Heart left ventricle (tissue), 16 donors: ENCODE measurements around the gene STK26. TPM values are rescaled to one million over a fixed set of nuclear protein-coding genes. Genes with fewer than 3 reads are reported as not detected.

ENCODE experiments used
- ATAC-seq, 4 donors: fragments of 200-7000 bp; cut with Tn5 transposase; one replicate each; pipeline ENCODE4 v1.9.1; 2020 to 2022; ENCODE audit warnings: moderate library complexity in 4 of 4, mild to moderate bottlenecking in 3 of 4, moderate number of reproducible peaks in 1 of 4
- DNase-seq, 5 donors: peaks; one replicate each; pipeline ENCODE4 v3.0.0-alpha.2; 2020
- H3K27ac ChIP-seq, 12 donors: fragments of 200-600 bp; sonication (generic) in 4 of 12; one replicate each; pipeline versions ENCODE4 v1.5.0 to v1.8.0; 2016 to 2022; ENCODE audit warnings: mild to moderate bottlenecking in 2 of 12
- H3K27me3 ChIP-seq, 9 donors: fragments of 200-600 bp; sonication (generic) in 2 of 9; one replicate each; pipeline versions ENCODE4 v1.5.1 to v1.8.0; 2016 to 2022; ENCODE audit warnings: mild to moderate bottlenecking in 3 of 9
- H3K36me3 ChIP-seq, 9 donors: fragments of 200-600 bp; sonication (generic) in 2 of 9; one replicate each; pipeline versions ENCODE4 v1.5.0 to v1.8.0; 2018 to 2022; ENCODE audit warnings: mild to moderate bottlenecking in 2 of 9
- H3K4me1 ChIP-seq, 12 donors: fragments of 200-600 bp; sonication (generic) in 4 of 12; one replicate each; pipeline versions ENCODE4 v1.5.0 to v1.8.0; 2016 to 2022; ENCODE audit warnings: mild to moderate bottlenecking in 3 of 12
- H3K4me3 ChIP-seq, 12 donors: fragments of 200-600 bp; sonication (generic) in 4 of 12; one replicate each; pipeline versions ENCODE4 v1.5.0 to v1.8.0; 2017 to 2022; ENCODE audit warnings: mild to moderate bottlenecking in 9 of 12, moderate library complexity in 4 of 12
- H3K9me3 ChIP-seq, 12 donors: fragments of 200-600 bp; sonication (generic) in 4 of 12; one replicate each; pipeline versions ENCODE4 v1.5.0 to v1.8.0; 2016 to 2022; ENCODE audit warnings: mild to moderate bottlenecking in 1 of 12
- POLR2A ChIP-seq, 2 donors: fragments of 450-650 bp; IDR thresholded peaks; one replicate each; pipeline ENCODE4 v1.6.1; 2017; ENCODE audit warnings: antibody characterized with exemption in 2 of 2, mild to moderate bottlenecking in 2 of 2, moderate library complexity in 2 of 2
- WGBS, 4 donors: extraction: QIAGEN DNeasy Blood & Tissue Kit in 2 of 4; methylation state at CpG; one replicate each; pipeline versions ENCODE4 v1.1.5 to v1.1.7; 2013 to 2018; 5-methylcytosine and 5-hydroxymethylcytosine counted together
- intact Hi-C, 10 donors: fragments of 100-400 bp; cut with DNase I; formaldehyde crosslinking; loops; one replicate each; pipeline versions ENCODE4 v1.11.1 to v1.14.2; 2022
- polyA plus RNA-seq, 2 donors: library from polyadenylated mRNA; stranded (reverse); fragments of 200-250 nt; gene quantifications; one replicate each; pipeline ENCODE4 v1.2.3, GENCODE V29; 2013
- total RNA-seq, 9 donors: library from RNA; depleted of rRNA in 2 of 9; stranded (reverse); fragments of >200 nt in 2 of 9; fragmentation: NEBNext Ultra II Directional in 3 of 9; extraction: Animal tissue kit (Norgen Biotek cat#: 25700) in 3 of 9; gene quantifications; one replicate each; pipeline versions ENCODE4 v1.1.0 to v1.2.4, GENCODE V29; 2016 to 2023
- TF ChIP-seq, protein P1 (sequence below), 12 donors: fragments of 200-600 bp; sonication (generic) in 4 of 12; IDR thresholded peaks; one replicate each; pipeline versions ENCODE4 v1.5.0 to v1.8.0; 2018 to 2022; ENCODE audit warnings: antibody characterized with exemption in 12 of 12, mild to moderate bottlenecking in 5 of 12
- donor health status: ischemic (EF 13 %, LVEDD 7.1; RV severe dilation, severe dysfunction).
- donor health status: healthy with polysubstance abuse.
- donor health status: DM: no; HTN: yes; CAD: no.
- donor health status: DM: no; HTN: no; CAD: no.
- donor health status: ischemic (EF 25% LVEDD 6.9; RV normal size, moderate dysfunction).
- donor health status: ischemic (EF 25% LVEDD 5.7; RV mildly dilated, moderate dysfunction).
- donor health status: healthy.
- donor health status: DM: yes; HTN: yes; CAD: no.
- donor health status: ischemic (EF 35%, LVEDD 5.7; RV mildly dilated, moderate dysfunction).
- donor health status: nonischemic (EF 11% LVEDD 7.7; RV severe dilation, severe dysfunction).
- donor health status: DM: yes; HTN: yes; CAD: no.
- donor health status: PGD.
- donor health status: ischemic (EF 29% LVEDD 5.4; RV normal size, mild dysfunction).
- donor health status: nonischemic (EF 23%, LVEDD 6.1; RV moderate dilation, normal function).

STK26 gene
- total and polyA plus RNA-seq, 11 donors: 0.43 to 4.9 (median 1.1) TPM

DNA sequence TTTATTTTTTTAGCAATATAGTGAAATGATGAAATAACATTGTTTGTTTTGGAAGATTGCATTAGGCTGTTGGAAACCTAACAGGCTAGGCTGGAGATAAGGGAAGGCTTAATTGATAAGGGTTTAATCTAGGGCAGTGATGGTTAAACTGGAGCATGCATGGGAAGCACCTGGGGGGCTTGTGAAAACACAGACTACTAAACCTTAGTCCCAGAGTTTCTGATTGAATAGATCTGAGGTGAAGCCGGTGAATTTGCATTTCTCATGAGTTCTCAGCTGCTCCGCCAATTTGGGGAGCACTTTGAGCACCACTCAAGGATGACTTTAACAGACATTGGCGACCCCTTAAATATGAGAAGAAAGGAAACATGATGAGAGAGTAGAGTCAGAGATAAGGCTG is 11.5 kb downstream of the STK26 start:
- intact Hi-C loops: no loop called here
- ATAC-seq: no peak

DNA sequence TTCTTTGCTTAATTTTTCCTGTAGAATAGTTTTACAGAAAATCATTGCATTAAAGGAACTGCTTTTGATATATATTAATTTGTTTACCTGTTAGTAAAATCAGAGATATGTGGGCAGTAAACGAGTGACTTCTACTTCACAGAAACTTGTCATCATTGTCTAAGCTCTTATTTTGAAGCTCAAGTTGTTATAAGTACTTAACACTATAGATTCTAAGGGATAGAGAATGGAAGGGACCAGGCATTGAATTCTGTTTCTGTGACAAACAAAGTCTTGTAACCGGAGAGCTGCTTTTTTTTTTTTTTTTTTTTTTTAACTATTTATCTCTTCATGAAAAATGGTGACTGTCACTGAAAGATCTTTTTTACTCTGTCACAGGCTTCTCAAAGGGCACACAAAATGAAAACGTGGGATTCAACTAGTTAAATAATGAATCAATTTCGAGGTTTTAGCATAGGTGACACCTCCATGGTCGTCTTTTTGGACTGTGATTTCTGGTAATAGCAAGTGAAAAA is 14.4 kb downstream of the STK26 start:
- intact Hi-C loops: no loop called here
- H3K4me1 ChIP-seq: no peaks in the 10 kb centered on the region
- ATAC-seq: no peak
- H3K27ac ChIP-seq: no peak overlapping the region
- no peaks in the 10 kb centered on the region for H3K9me3 ChIP-seq
- H3K36me3 ChIP-seq: no peaks in the 10 kb centered on the region
- no peak overlapping the region for H3K4me3 ChIP-seq
- no peak for DNase-seq
- TF ChIP-seq, protein P1, sequence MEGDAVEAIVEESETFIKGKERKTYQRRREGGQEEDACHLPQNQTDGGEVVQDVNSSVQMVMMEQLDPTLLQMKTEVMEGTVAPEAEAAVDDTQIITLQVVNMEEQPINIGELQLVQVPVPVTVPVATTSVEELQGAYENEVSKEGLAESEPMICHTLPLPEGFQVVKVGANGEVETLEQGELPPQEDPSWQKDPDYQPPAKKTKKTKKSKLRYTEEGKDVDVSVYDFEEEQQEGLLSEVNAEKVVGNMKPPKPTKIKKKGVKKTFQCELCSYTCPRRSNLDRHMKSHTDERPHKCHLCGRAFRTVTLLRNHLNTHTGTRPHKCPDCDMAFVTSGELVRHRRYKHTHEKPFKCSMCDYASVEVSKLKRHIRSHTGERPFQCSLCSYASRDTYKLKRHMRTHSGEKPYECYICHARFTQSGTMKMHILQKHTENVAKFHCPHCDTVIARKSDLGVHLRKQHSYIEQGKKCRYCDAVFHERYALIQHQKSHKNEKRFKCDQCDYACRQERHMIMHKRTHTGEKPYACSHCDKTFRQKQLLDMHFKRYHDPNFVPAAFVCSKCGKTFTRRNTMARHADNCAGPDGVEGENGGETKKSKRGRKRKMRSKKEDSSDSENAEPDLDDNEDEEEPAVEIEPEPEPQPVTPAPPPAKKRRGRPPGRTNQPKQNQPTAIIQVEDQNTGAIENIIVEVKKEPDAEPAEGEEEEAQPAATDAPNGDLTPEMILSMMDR (IDR thresholded peaks at IDR 0.05): no peak
- H3K27me3 ChIP-seq: peaks cover 0 to 54% (median 0%) of the 10 kb centered on the region in 9 donors
- 50 to 71% (median 63%) methylated on average over 5 of the region's 5 CpGs for WGBS, 4 donors

More for the DNA sequence above, 11.5 kb downstream of the STK26 start:
- Histone ChIP-seq H3K4me3 (no peak overlapping the region), H3K4me1 (no peaks in the 10 kb centered on the region), H3K27me3 (peaks cover 0 to 58% (median 0%) of the 10 kb centered on the region in 9 donors), H3K9me3 (no peaks in the 10 kb centered on the region), H3K27ac (no peak overlapping the region), H3K36me3 (no peaks in the 10 kb centered on the region)
- TF ChIP-seq, protein P1 (IDR thresholded peaks at IDR 0.05): no peak
- no peak for TF ChIP-seq POLR2A (IDR thresholded peaks at IDR 0.05)
- no peak for DNase-seq
- 81 to 96% (median 89%) methylated on average over 3 of the region's 3 CpGs for WGBS, 4 donors

DNA sequence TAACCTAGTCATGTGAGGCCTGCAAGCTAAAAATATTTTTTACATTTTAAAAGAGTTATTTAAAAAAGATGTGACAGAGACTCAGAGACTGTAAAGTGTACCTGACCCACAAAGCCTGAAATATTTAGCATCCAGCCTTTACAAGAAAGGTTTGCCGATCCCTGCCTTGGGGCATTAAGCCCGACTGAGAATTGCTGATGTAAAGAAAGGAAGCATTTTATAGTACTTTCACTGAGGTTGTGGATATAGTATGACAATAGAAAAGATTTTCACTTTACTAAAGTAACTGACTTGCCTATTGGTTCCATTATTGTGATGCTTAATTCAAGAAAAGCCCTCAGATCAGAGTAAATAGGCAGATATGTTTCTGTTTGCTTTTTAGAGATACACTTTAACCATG is 17.0 kb downstream of the STK26 start:
- Histone ChIP-seq H3K4me1 (no peaks in the 10 kb centered on the region), H3K27me3 (peaks cover 0 to 50% (median 0%) of the 10 kb centered on the region in 9 donors), H3K9me3 (no peaks in the 10 kb centered on the region), H3K36me3 (no peaks in the 10 kb centered on the region), H3K27ac (no peak overlapping the region), H3K4me3 (no peak overlapping the region)
- 64 to 93% (median 77%) methylated on average over 2 of the region's 2 CpGs for WGBS, 4 donors
- ATAC-seq: no peak
- DNase-seq: no peak
- no peak for TF ChIP-seq POLR2A (IDR thresholded peaks at IDR 0.05)
- TF ChIP-seq, protein P1 (IDR thresholded peaks at IDR 0.05): no peak
- intact Hi-C loops: no loop called here

DNA sequence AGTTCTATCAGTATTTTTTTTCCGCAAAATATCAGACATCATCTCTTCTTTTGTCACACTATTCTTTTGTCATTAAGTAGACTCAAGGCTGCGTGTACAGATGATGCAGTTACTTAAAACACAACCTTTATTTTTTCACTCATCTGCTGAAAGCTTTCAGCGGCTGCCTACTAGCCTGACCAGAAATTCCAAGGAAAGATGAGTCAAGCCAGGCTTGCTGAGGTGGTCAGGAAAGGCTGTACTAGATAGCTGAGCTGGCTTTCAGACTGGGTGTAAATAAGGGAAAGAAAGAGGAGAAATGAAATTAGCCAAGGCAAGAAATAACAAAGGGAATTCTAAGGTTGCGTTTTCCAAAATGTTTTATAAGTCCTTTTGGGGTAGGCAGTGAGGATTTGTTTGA is 17.9 kb downstream of the STK26 start:
- no peak for ATAC-seq
- no peaks in the 10 kb centered on the region for H3K9me3 ChIP-seq
- H3K4me3 ChIP-seq: no peak overlapping the region
- DNase-seq: no peak
- H3K4me1 ChIP-seq: no peaks in the 10 kb centered on the region
- H3K27me3 ChIP-seq: peaks cover 0 to 46% (median 0%) of the 10 kb centered on the region in 9 donors
- intact Hi-C loops: no loop called here
- H3K36me3 ChIP-seq: no peaks in the 10 kb centered on the region
- 68 to 80% (median 75%) methylated on average over 4 of the region's 4 CpGs for WGBS, 4 donors
- TF ChIP-seq, protein P1 (IDR thresholded peaks at IDR 0.05): no peak
- no peak for TF ChIP-seq POLR2A (IDR thresholded peaks at IDR 0.05)
- no peak overlapping the region for H3K27ac ChIP-seq
